ENCODE data around the gene FANCC.
"Not testable (repeated sequence)": the region's sequence is repeated elsewhere in the genome, so short reads cannot be mapped to it uniquely, and the experiment has no call there.

FANCC gene

DNA sequence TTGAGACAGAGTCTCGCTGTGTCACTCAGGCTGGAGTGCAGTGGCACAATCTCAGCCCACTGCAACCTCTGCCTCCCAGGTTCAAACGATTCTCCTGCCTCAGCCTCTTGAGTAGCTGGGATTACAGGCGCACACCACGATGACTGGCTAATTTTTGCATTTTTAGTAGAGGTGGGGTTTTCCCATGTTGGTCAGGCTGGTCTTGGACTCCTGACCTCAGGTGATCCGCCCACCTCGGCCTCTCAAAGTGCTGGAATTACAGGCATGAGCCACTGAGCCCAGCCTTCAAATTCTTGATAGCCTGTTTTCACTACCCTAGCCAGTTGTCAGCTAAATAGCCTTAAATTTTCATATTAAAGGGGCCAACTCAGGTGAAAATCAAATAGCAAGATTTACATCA, 11.6 kb upstream of the FANCC start:
- DNase-seq (ENCODE audit: low spot score): not testable (repeated sequence)

DNA sequence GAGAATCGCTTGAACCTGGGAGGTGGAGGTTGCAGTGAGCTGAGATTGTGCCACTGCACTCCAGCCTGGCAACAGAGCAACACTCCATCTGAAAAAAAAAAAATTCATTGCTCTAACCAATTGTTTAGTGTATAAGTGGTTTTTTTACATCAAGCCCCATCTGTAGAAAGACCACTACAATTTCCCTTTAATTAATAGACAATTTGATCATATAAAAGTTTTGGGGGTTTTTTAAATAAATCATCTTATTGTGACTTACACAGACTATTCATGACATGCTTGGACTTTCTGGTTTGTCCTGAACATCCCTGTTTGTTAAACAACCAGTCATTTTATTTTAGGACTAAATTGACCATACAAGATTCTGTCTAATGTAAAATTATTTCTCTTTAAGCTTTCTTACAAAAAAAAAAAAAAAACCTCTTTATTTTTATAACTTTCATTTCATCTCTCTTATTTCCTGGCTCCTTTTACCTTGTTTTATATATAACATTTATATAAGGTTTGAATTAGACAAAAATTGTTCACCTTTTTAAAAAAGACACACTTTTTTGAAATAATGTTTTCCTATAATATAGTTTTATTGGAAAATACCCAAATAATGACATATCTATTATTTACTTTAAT, 9.8 kb upstream of the FANCC start:
- no peak for DNase-seq (ENCODE audit: low spot score)

DNA sequence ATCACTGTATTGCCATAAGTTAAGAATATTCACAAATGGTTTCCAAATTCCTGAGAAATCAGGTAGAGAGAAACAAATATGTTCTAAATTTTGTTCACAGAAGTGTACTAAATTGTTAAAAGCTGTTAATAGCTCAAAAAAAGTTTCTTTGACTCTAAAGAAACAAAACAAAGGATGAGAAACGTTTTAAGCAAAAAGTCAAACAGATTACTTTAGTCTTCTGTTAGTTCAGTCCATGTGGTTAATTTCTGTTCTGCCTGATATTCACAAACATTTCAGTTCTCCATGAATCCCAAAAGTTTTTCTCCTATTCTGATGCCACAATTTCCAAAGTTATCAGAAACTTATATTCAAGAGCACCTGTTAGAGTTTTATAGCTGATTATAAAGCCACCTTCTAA, 7.7 kb upstream of the FANCC start:
- no peak for DNase-seq (ENCODE audit: low spot score)

DNA sequence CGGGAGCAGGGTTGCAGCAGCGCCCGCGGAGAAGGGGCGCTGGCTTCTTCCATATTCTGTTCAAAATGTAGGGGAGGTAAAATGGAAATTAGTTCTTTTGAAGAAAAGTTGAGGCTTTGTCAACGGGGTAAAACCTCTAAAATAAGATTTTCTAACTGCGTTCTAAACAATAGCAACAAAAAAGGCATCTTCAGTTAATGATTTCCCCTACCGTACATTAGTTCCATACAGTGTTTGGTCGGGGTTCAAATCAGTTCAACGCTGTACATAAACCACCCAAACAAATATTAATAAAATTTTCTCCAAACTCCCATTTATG, 343 bp upstream of the FANCC start:
- no peak for DNase-seq (ENCODE audit: low spot score)

DNA sequence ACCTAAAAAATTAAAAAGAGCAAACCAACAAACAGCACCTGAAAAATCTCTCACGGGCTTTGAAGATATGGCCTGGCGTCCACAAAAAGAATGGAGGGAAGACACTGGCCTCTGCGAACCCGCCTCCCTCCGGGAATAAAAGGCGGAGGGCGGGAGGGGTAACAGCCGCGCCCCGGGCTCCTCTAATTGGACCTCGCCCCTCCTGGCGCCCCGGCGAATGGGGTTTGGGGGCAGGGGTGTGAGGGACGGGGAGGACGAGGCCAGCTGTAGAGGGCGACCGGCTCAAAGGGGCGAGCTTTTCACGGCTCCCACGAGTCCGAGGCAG, 753 bp downstream of the FANCC start:
- DNase-seq (ENCODE audit: low spot score): peak; percentile 89

DNA sequence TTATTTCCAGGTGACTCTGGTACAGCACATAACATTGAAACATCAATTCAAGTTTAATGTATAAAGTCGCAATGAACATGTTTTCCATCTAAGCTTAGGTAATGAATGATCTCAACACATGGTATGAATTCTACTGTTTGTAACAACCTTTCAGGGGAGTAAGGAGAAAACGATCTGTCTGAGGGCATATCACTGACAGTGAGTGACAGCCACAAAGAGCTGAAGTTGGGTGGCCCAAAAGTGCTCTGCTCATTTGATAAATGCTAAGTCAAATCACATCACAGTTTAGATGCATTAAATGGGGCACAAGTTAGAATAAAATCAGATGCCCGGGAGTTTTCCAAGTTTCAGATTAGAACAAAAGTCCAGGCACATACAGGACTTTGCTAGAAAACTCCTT, 1.2 kb downstream of the FANCC start:
- DNase-seq (ENCODE audit: low spot score): peak; percentile 40

DNA sequence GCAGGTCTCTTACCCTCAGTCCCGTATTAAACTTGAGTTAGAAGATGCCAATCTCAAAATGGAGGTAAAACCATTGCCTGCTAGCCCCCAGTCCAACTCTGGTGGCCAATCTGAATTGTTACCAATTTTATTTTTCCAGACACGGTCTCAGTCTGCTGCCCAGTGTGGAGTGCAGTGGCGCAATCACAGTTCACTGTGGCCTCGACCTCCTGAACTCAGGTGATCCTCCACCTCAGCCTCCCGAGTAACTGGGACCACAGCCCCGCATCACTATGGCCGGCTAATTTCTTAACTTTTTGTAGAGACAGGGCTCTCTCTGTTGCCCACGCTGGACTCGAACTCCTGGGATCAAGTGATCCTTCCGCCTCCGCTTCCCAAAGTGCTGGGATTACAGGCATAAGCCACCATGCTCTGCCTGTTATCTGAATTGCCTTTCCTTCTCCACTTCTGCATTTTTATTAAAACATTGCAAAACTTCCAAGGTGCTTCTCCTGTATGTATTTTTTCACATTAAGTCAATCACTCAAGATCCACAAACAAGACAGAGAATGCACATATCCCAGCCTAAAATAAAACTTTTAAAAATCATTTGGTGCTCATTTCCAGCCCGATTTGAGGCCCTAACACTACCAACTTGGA, 2.3 kb downstream of the FANCC start:
- DNase-seq (ENCODE audit: low spot score): no peak

DNA sequence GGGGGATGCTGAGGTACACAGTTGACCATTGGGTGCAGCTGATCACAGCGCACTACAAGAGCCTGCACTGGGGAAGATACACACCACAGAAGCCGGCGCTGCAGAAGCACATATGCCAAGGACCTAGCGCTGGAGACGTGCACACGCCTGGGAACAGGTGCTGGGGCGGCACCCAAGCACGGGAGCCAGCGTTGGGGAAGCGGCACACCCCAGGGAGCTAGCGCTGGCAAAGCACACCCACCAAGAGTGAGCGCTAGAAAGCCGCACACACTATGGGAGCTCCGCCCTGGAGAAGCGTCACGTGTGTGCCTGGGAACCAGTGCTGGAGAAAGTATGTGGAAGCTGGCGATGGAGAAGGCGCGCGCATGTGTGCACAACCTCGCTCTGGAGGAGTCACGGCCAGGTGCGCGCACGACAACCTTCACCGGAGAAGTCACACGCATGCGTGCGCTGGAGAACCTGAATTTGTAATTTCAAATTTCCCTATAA, 4.5 kb downstream of the FANCC start:
- DNase-seq (ENCODE audit: low spot score): peak; percentile 82

DNA sequence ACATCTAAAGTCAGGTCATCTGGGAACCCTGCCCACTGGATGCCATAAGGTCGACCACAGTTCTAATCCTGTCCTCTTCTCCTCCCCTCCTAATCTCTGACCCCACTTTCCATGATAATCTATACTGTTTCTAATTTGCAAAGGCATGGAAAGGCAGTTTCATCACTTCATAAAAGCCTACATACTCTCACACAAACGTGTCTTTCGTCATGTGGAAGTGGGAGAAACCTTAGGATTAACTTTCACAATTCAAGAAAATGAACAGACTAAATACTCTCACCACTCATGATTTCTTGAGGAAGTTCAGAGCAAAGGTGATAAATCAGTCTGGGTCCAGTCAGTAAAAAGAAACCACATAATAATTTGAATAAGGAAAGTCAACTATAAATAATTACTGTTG, 5.5 kb downstream of the FANCC start:
- no peak for DNase-seq (ENCODE audit: low spot score)

DNA sequence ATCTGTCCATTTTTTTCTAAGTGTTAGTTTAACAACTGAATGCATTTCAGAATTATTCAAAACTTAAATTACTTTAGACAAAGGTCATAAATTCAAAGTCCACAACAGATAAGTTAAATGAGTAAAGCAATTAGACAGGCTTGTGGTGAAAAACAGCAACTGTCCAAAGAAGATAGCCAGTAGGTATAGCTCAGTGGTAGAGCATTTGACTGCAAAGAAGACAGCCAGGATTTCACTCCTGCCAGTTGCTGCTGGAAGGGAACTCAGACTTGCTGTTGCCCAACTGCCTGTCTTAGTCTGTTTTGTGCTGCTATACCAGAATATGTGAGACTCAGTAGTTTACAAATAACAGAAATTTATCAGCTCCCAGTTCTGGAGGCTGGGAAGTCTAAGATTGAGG, 10.0 kb downstream of the FANCC start:
- no peak for DNase-seq (ENCODE audit: low spot score)

DNA sequence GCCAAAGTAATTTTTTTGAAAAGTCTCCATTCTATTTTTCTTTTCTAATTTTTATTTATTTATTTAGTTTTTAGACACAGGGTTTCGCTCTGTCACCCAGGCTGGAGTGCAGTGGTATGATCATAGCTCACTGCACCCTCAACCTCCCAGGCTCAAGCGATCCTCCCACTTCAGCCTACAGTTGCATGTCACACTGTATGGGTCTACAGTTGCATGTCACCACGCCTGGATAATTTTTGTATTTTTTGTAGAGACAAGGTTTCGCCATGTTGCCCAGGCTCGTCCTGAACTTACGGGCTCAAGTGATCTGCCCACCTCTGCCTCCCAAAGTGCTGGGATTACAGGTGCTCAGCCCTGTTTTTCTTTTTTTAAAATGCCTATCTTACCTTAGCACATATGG, 10.7 kb downstream of the FANCC start:
- DNase-seq (ENCODE audit: low spot score): no peak

DNA sequence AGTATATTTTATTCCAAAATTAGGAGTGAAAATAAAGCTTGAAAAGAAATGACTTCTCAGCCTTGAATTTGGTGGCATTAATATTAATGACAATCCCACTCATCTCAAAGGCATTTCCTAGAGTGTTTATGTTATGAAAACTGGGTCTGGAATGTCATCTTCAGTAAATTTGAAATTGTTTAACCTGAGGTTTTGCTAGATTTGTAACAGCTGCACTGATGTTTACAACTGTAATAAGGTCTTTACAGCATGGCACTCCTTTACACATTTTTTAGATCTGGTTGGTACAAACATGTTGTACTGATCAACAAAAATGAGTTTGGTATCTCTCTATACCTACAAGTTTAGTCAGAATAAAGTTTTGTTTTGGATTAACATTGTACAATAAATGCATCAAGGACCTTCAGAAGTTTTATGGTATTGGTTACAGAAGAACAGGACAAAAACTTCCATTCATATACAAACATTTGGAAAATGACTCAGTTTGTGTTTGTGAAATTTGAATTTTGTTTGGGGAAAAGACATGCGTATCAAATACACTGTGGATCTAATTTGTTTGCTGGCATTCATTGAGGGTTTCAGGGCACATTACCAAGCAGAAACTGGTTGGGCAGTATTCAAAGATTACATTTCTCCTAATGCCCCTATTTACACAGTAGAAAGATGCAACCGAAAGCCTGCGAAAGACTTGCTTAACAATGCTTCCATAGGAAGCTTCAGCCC, 11.6 kb downstream of the FANCC start:
- no peak for DNase-seq (ENCODE audit: low spot score)

DNA sequence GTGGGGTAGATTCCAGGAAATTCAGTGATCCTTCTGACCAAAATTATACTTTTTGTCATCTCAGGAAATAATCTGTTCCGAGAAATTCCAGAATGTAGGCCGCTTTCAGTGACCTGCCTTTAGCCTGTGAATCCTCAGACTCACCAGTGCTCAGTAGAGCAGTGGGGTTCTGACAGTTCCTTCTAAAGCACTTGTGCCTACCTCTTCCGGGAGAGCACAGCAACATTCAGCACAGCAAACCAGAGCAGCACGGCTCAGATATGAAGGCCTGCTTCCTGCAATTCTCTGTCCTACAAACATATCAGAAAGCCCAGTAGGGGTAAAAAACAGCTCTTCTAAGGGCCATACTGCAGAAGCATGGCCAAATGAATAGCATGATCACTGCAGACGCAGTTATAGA, 15.0 kb downstream of the FANCC start:
- DNase-seq (ENCODE audit: low spot score): no peak

DNA sequence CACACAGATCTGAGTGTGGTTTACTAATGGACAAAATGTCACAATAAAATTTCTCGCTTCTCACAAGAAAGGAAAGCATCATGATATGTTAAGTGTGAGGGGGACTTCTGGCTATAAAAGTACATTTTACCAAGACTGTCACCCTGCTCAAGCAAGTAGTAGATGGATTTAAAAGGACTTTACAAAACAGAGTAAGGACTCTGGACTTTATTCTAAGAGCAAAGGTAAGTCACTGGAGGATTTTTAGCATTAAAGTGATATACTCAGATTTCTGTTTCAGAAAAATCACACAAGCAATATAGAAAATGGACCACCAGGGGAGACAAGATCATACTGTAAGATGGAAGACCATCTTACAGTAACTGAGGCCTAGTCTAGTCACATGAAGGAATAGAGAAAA, 19.7 kb downstream of the FANCC start:
- DNase-seq (ENCODE audit: low spot score): no peak

DNA sequence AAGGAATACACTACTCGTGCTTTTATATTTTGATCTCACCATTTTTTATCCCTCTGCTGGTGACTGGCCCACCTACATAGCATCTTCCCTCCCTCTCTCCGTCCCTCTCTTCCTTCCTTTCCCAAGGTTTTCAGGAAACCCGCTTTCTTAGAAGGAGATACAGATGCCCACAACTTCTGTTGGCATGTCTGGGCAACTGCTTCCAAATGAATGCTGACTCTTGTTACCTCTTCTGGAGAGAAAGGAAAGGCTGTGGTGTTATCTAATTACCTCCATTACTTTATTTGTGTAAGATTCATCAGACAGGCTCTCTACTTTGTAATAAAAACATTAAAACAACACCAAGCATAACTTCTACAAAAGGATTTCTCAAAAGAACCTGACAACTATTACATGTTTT, 20.2 kb downstream of the FANCC start:
- DNase-seq (ENCODE audit: low spot score): no peak

DNA sequence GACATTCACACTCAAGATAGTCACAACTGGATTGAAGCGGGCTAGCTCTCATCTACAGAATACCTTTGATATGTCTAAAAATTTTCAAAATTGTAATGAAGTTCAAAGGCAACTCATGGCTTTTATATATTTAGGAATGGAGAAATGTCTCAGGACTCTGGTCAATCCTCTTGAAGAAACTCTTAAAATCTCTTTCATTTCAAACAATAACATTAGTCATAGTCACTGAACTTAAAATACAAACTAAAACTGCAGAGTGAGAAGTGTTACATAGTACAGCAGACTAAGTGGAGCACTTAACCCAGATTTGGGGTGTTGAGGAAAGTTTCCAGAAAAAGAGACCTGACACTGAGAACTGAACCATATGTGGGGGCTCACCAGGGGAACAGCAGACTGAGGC, 20.7 kb downstream of the FANCC start:
- DNase-seq (ENCODE audit: low spot score): no peak

DNA sequence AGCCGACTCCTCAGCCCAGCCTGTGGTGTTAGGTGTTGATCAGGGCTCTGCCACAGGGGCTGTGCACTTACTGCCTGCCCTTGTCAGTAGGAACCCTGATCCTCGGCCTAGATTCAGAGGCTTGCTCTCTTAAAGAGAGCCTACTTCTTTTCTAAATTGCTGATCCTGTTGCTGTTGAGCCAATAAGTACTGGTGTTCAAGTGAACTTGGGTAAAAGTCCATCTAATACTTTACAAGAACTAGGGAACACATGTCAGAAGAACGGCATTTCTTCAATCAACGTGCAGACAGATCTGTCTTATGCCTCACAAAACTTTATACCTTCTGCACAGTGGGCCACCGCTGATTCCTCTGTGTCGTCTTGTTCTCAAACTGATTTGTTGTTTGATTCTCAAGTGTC, 24.2 kb downstream of the FANCC start:
- DNase-seq (ENCODE audit: low spot score): not testable (repeated sequence)

DNA sequence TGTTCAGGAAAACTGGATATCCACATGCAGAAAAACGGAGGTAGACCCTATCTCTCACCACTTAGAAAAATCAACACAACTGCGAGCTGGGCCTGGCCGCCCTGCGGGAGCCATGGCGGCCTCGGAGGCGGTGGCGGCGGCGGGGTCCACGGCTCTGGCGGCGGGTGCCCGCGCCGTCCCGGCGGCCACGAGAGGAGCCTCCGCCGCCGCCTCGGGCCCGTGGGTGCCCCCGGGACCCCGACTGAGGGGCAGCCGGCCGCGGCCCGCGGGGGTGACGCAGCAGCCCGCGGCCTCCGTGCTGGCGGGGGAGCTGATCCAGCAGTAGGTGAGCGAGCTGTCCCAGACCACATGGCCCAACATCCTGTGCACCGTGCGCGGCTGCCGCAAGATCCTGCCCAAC, 25.3 kb downstream of the FANCC start:
- DNase-seq (ENCODE audit: low spot score): no peak

DNA sequence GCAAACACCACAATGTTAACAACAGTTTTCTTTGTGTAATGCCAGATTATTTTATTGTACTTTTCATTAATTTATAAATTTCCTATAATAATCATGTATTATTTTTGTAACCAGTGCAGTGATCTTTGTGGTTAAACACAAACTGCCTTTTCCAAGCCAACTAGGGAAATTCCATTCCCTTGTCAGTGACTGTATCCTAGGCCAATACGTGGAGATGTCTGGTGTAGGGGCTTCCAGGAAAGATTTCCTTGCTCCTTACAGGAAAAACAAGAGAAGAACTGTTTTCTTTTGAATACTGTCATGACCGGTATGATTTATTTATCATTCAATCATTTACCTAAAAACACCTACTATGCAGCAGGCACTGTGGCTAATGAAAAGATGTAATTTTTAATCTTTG, 31.4 kb downstream of the FANCC start:
- DNase-seq (ENCODE audit: low spot score): no peak

DNA sequence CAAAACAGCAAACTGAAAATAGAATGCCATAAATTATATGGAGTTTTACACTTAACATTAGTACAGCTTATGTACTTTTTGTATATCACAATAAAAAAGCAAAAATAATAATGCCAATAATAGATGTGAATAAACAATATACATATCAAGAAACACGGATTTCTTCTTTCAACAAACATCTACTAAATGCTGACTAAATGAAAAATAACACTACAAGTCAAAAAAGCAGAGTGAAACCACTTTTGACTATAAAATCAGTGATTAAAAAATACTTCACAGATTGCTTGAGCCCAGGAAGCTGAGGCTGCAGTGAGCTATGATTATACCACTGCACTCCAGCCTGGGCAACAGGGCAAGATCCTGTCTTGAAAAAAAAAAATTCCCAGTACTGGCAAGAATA, 32.2 kb downstream of the FANCC start:
- DNase-seq (ENCODE audit: low spot score): no peak

DNA sequence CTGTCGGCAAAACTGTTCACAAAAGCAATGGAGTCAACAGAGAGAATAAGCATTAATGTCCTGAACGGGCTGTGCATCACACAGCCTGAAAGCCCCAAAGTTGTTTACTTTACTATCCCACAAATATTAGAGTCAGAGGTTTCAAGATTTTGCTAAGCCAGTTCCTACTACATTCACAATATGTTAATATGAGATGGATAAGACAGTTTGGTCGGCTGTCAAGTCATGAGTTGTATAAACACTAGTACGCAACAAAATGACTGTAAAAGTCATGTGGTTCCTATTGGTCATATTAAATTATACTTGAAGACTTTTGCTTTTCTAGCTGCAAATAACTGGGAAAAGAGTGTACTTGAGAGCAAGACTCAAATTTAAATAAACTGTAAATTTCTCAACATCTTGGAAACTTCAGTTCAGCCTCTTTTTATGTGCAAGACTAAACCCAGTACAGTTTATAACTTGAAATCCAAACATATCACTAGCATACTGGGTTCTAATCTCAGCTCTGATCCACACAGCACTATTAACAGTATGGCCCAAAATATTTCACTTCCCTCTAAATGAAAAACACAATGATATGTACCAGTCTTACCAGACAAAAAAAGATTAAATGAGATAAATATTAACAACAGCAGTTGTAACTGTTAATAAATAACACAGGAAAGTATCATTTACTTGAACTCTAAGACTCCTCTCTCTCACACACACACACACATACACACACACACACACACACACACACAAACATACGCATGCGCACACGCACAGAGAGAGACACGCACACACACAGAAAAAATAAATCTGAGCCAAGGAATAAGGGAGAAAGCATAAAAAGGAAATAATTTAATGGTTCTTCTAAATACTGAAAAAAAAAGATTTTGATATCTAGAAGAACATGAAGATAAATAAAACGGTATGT, 33.1 kb downstream of the FANCC start:
- no peak for DNase-seq (ENCODE audit: low spot score)

DNA sequence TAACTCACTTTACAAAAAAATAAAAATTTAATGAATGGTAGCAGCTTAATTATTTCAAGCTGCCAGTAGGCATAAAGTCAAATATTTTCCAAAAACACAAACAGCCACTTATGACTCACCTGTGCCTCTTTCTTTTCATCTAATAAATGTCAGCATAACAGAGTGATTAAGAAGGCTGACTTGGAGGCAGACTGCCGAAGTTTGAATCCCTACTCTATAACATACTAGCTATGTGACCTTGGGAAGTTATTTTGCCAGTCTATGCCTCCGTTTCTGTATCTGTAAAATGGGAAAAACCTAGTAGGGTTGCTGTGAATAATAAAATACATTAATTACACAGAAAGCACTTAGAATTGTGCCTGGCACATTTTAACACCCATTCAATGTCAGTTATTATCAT, 33.8 kb downstream of the FANCC start:
- peak; percentile 16 for DNase-seq (ENCODE audit: low spot score)

DNA sequence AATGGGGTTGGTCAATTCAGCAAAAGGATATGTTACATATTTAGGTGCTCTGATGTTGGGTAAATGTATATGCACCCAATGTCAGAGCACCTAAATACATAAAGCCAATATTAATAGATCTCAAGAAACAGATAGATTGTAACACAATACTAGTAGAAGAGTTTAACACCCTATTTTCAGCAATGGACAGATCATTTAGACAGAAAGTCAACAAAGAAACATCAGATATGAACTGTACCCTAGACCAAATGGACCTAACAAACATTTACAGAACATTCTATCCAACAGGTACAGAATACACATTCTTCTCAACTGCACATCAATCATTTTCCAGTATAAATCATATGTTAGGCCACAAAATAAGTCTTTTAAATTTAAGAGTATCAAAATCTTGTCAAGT, 35.2 kb downstream of the FANCC start:
- DNase-seq (ENCODE audit: low spot score): no peak
